Fibroblast of pulmonary artery (primary cell): ENCODE data around the gene CIROP.

Experiments used
- DNase-seq: peaks from one replicate; pipeline ENCODE4 v3.0.0-alpha.2; 2010; ENCODE audit warnings: low read depth
- H3K4me3 ChIP-seq: replicated peaks from 2 replicates; pipeline ENCODE4 v1.5.1; 2011; ENCODE audit warnings: low read depth, mild to moderate bottlenecking, control low read depth, low read length, moderate library complexity
- CTCF ChIP-seq: IDR thresholded peaks from 2 replicates; pipeline ENCODE4 v1.5.1; 2011; ENCODE audit warnings: mild to moderate bottlenecking, control low read depth, low read length, inconsistent platforms; ENCODE audit errors: missing control alignments

CIROP gene

DNA sequence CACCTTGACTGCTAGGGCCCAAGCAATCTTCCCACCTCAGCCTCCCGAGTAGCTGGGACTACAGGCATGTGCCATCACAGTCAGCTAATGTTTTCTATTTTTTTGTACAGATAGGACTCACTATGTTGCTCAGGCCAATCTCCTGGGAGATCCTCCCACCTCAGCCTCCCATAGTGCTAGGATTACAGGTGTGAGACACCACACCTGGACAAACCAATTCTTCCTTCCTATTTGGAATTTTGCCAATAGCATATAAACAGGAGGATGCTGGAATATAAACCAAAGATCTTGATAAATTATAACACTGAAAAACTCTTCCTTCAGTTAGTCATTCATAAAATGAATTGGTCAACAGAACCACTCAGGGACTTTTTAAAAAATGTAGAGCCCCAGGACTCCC, 18.2 kb downstream of the CIROP start:
- no peak for TF ChIP-seq CTCF
- no peak for DNase-seq
- no peak overlapping the region for H3K4me3 ChIP-seq

- DNase-seq, result no peak
- no peak for TF ChIP-seq CTCF
- H3K4me3 ChIP-seq, result no peak overlapping the region
These were observed 19.3 kb downstream of the CIROP start for GRCh38 chr14:23085458-23085857.

DNA sequence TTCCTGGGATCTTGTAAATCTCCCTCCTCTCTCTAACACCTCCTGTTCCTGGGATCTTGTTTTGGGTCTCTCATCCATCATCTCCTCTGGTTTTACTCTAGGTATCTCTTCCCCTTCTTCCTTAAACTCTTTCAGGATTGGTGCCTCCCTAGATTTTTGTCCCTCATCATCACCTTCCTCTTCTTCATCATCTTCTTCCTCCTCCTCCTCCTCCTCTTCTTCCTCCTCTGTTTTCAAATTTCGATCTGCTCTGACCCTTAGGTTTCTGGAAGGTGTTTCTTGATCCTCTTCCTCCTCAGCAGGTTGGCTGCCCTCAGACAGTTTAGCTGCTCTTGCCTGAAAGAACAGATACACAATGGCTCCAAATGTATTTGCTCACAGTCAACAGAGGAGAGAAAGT, 24.3 kb downstream of the CIROP start:
- no peak for TF ChIP-seq CTCF
- no peak overlapping the region for H3K4me3 ChIP-seq
- DNase-seq, result no peak

GRCh38 chr14:23079716-23080115, 25.1 kb downstream of the CIROP start:
- no peak for TF ChIP-seq CTCF
- H3K4me3 ChIP-seq, result no peak overlapping the region

DNA sequence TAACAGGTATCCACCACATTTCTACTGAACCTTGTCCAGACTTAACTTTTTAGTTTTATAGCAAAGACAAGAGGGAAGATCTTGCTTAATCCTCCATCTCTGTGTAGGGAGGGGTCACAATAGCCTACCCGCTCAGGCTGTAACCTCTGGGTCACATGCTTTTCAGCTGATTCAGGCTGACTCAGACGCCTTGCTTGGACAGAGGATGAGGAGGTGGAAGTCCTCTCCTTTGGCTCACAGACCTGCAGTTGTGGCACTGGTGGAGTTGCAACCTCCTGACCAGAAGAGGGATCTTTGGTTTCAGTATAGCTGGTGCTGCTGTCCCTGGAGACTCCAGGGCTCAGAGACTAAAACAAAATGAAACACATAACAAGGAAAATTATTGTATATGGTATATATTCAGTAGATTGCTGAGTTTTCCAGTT, 26.1 kb downstream of the CIROP start:
- no peak overlapping the region for H3K4me3 ChIP-seq
- peak; percentile 95 for DNase-seq
- no peak for TF ChIP-seq CTCF

More at GRCh38 chr14:23079716-23080115, 25.1 kb downstream of the CIROP start:
- DNase-seq, result no peak

- H3K4me3 ChIP-seq, result no peak overlapping the region
- TF ChIP-seq CTCF, result no peak
- no peak for DNase-seq
These were observed 26.8 kb downstream of the CIROP start for GRCh38 chr14:23077962-23078361.

DNA sequence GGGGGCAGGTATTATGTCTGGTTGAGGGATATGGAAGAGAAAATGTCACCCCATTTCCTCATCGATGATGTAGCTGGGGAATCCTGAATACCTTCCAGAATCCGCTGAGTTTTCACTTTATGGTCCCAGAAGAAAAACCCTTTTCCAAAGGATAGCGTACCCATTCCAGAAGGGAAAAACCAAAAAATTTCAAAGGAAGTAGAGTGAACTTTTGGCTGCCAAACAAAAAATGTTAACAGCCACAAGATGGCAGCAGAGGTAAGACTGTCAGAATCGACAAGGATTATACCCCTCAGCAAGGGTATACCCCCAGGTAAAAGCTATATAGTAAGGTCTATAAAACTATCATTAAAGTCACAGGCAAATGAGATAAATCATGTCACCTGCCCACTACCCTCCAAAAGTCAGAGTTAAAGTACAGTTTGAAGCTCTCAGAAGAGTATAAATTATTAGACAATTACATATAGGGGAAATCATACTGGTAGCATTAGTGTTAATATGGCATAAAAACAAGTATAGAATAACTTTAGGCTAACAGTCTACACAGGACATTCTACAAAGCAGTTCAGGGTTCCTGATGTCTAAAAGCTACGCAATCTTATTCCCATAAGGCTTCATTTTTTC, 27.9 kb downstream of the CIROP start:
- no peak overlapping the region for H3K4me3 ChIP-seq
- peak; percentile 53 for DNase-seq
- peak; percentile 66 for TF ChIP-seq CTCF
